WERI-Rb-1 (cell line): Measurements from ENCODE around the gene ENOX1.

Source experiments
- DNase-seq: peaks from one replicate; pipeline ENCODE4 v3.0.0-alpha.2; 2020
- H3K27ac ChIP-seq: fragments of 250-450 bp; sonication (Bioruptor Pico); 2 replicates; pipeline ENCODE4 v1.5.1; 2020; ENCODE audit warnings: mild to moderate bottlenecking, moderate library complexity
- H3K27me3 ChIP-seq: fragments of 250-450 bp; sonication (Bioruptor Pico); 2 replicates; pipeline ENCODE4 v1.5.1; 2021; ENCODE audit warnings: mild to moderate bottlenecking, low read depth, moderate library complexity; ENCODE audit not compliant: insufficient read depth, severe bottlenecking
- H3K36me3 ChIP-seq: fragments of 250-450 bp; sonication (Bioruptor Pico); 2 replicates; pipeline ENCODE4 v1.5.1; 2020; ENCODE audit warnings: mild to moderate bottlenecking, moderate library complexity
- H3K4me3 ChIP-seq: 2 replicates; pipeline ENCODE4 v1.5.1; 2011; ENCODE audit warnings: low read depth, mild to moderate bottlenecking, control low read depth, low read length
- H3K9me3 ChIP-seq: fragments of 250-450 bp; sonication (Bioruptor Pico); 2 replicates; pipeline ENCODE4 v1.5.1; 2021; ENCODE audit warnings: mild to moderate bottlenecking, moderate library complexity; ENCODE audit not compliant: severe bottlenecking
- CTCF ChIP-seq: IDR thresholded peaks from 2 replicates; pipeline ENCODE4 v1.5.1; 2011; ENCODE audit warnings: low read depth, mild to moderate bottlenecking, control low read depth, inconsistent platforms, low read length

ENOX1 gene

GRCh38 chr13:43776006-43776405 lies 10.8 kb downstream of the ENOX1 start:
- H3K4me3 ChIP-seq = no peak overlapping the region
- no peaks in the 10 kb centered on the region for H3K27me3 ChIP-seq
- DNase-seq = no peak
- TF ChIP-seq CTCF = no peak
- no peaks in the 10 kb centered on the region for H3K9me3 ChIP-seq
- H3K36me3 ChIP-seq = no peaks in the 10 kb centered on the region
- H3K27ac ChIP-seq = no peak overlapping the region

DNA sequence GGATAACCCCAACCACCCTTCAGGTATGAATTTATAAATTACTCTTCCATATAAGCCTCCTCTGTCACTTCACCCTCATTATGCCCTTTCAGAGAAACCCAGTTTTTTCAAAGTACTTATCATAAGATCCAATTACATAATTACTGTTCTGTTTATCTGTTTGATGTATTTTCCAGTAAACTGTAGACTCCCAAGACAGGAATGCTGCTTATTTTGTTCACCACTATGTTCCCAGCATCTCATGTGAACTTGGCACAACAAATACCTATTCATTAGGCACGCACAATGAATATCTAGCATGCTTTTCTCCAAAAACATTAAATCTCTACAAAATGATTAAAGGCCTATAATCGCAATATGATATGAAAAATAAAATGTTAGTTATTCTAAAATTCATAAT lies 13.2 kb downstream of the ENOX1 start:
- no peak overlapping the region for H3K27ac ChIP-seq
- no peak for DNase-seq
- TF ChIP-seq CTCF = no peak

GRCh38 chr13:43770871-43771270 lies 15.9 kb downstream of the ENOX1 start:
- Histone ChIP-seq H3K36me3 (no peaks in the 10 kb centered on the region), H3K9me3 (no peaks in the 10 kb centered on the region), H3K4me3 (no peak overlapping the region), H3K27ac (no peak overlapping the region), H3K27me3 (no peaks in the 10 kb centered on the region)
- no peak for TF ChIP-seq CTCF
- DNase-seq = no peak

More for the DNA sequence above, 13.2 kb downstream of the ENOX1 start:
- Histone ChIP-seq H3K27me3 (no peaks in the 10 kb centered on the region), H3K9me3 (no peaks in the 10 kb centered on the region), H3K36me3 (no peaks in the 10 kb centered on the region), H3K4me3 (no peak overlapping the region)

- no peak for DNase-seq
- H3K36me3 ChIP-seq = no peaks in the 10 kb centered on the region
- H3K27ac ChIP-seq = no peak overlapping the region
- TF ChIP-seq CTCF = no peak
- no peaks in the 10 kb centered on the region for H3K9me3 ChIP-seq
- no peaks in the 10 kb centered on the region for H3K27me3 ChIP-seq
- H3K4me3 ChIP-seq = no peak overlapping the region
Observed at GRCh38 chr13:43769529-43769928, 17.2 kb downstream of the ENOX1 start.

- Histone ChIP-seq H3K36me3 (no peaks in the 10 kb centered on the region), H3K27ac (no peak overlapping the region), H3K27me3 (no peaks in the 10 kb centered on the region), H3K4me3 (no peak overlapping the region), H3K9me3 (no peaks in the 10 kb centered on the region)
- no peak for TF ChIP-seq CTCF
- no peak for DNase-seq
Observed at GRCh38 chr13:43767341-43767931, 19.3 kb downstream of the ENOX1 start.

DNA sequence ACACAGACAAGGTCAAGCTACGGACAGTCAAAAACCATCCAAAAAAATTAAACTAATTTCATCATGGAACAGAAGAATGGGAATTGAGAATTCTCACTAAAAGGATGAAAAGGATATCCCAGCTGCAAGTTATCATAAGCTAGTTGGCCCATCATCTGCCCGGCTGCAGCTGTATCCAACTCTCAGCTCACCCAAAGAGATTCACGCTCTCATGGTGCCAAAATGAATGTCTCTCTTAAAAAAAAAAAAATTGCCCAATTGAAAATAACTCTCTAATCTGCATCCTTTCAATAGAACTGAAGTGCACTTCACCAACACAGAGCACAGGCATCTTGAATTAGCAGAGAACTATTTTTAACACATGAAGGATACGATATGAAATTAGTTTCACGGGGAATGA lies 20.0 kb downstream of the ENOX1 start:
- Histone ChIP-seq H3K27me3 (no peaks in the 10 kb centered on the region), H3K27ac (no peak overlapping the region), H3K4me3 (no peak overlapping the region), H3K36me3 (no peaks in the 10 kb centered on the region), H3K9me3 (no peaks in the 10 kb centered on the region)
- TF ChIP-seq CTCF = no peak
- DNase-seq = no peak
